HG03039 (cell line): ENCODE measurements around the gene NEDD4L.
A peak's percentile ranks its signal among the peaks of the same experiment; 100 is the strongest.
"Not testable (repeated sequence)": the region's sequence is repeated elsewhere in the genome, so short reads cannot be mapped to it uniquely, and the experiment has no call there.

Experiments
- ATAC-seq: cut with Tn5 transposase; IDR thresholded peaks from one replicate; pipeline ENCODE4 v1.9.1; 2021; ENCODE audit warnings: mild to moderate bottlenecking, moderate library complexity; ENCODE audit not compliant: unreplicated experiment

The NEDD4L gene

DNA sequence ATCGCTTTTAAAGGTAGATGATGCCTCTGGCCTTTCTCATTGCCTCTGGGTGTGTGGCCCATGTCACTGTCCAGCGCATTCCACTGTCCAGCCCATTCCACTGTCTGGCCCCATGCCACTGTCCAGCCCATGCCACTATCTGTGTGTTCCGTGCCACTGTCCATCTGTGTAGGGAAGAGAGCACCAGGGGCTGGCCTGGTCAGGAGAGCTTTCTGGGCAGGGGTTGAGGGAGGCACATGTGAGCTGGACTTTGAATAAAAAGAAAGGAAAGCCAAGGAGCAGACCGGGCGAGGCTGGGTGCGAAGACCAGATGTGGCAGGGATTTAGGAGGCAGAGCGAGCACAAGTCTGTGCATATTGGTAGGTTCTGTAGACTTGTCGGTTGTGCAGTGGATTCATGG is 236.2 kb downstream of the NEDD4L start:
- ATAC-seq: no peak

DNA sequence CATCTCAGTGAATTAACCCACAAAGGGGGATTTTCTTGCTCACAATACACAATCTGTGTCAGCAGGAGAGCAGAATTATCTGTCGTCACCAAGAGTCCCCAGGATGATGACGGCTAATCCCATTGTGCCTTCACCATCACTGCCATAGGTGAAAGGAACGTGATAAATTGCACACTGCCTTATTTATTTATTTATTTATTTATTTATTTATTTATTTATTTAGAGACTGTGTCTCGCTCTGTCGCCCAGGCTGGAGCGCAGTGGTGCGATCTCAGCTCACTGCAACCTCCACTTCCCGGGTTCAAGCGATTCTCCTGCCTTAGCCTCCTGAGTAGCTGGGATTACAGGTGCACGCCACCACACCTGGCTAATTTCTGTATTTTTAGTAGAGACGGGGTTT is 238.8 kb downstream of the NEDD4L start:
- ATAC-seq: not testable (repeated sequence)

DNA sequence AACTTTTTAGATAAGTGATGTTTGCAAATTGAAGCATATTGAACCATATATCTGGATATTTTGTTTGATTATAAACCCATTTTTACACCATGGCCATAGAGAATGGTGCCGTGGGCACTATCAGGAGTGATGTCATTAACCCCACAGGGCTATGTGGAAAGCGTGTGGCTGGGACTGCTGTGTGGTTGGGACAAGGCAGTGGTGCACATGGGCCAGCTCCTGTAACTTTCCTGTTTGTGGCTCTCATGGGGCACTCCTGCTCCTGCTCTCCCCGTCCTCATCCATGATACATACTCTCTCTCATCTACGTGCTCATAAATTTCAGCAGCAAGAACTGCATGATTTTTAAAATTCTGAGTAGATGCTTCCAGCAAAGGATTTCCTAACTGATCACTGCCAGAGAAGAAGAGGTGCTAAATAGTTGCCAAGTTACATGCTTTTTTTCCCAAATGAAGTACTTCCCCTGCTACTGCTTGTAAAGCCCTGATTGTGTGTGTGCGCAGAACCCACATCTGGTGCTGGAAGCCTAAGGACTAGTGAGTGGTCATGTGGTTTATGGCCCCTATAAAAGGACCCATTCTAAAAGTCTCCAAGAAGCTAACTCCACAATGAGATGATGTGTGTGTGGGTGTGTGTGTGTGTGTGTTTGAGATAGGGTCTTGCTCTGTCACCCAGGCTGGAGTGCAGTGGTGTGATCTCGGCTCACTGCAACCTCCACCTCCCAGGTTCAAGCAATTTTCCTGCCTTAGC is 240.8 kb downstream of the NEDD4L start:
- ATAC-seq: no peak

DNA sequence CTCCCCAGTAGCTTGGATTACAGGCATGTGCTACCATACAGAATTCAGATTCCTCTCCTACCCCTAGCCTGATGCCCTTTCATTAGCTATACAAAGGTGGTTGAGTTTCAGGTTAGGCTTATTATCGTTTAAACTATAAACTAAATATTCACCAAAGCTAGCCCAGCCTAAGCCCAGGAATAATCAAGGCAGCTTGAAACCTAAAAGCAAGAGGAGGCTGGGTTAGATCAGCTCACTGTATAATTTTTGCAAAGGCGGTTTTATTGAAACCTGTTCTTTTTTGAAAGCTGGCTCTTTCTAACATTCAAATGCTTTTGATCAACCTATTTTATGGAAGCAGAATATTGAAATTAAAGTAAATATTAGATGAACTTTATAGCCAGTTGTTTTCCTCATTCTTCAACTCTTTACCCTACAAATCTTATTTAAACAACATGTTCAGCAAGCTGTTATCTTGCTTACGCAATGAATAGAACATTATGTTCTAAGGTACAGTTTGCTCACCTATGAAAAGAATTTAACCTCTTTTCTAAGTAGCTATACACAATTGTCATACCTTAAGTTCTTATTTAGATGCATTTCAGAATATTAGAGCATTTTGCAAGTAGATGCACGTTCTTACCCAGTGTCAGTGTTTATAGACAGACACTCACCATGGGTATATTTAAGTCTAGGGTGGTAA is 241.6 kb downstream of the NEDD4L start:
- no peak for ATAC-seq

DNA sequence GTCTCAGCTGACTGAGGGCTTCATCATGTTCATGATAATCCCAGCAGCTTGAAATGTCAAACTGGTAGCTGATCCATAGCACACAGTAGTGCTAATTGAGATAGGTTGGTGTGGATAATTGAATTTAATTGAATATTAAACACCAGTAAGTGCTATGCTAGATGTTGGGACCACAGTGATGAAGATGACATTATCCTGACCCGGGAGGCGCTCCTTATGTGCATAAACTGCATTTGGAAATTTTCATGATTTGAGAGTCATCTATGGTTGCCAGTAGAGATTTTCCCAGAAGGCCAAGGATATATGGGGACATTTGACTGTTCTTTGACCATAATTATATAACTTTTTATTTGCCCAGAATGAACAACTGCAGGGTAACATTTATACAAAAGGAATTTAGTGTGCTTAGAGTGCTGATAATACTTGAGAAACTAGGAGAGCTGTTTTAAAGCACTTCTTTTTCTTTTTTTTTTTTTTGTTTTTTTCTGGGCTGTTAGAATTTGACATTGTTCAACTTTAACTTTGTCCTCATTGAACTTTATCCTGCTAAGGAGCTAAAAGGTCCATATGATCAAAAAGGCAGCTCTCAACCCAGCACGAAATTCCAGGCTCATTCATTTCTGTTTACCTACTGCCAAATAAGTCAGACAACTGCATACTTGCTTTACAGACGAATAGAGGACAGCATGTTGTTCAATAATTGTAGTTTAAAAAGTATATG is 242.8 kb downstream of the NEDD4L start:
- no peak for ATAC-seq

DNA sequence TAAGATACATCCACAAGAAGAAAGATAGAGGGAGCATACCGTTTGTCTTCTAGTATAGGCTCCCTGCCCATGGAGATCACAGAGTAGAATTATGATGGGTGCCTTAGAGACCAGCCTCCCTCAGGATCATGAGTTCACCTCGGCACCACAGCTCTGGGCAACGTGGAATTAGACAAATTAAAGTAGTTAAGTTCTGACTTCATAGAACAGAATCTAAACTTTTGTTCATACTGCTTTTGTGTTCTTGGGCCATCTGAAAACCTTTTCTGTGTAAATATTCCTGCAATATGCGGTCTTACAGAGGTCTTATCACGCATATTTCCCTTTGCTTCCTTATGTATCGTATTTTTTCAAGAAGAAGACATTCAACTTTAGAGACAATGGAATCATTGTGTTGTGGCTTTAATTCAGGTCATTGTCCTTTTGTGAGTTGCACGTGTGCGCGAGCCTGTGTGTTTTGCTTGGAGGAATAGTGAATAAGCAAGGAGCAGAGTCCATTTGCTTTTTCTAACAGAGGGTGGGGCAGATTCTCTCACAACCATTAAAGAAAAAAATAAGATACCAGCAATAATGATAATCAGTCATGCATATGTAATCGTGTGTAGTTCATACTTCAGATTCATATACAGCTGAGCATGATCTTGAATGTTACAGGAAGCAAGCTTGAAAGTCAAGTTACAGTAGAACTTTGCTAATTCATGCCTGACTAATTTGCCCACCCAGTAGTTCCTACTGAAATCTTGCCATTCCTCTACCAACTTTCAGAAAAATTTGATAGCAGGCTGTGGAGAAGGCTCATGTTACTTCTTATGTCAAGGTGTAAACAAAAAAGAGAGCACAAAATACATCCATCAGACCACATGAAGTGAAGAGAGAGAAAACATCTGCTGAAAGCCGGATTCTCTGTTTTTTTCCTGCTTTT is 243.6 kb downstream of the NEDD4L start:
- ATAC-seq: no peak

DNA sequence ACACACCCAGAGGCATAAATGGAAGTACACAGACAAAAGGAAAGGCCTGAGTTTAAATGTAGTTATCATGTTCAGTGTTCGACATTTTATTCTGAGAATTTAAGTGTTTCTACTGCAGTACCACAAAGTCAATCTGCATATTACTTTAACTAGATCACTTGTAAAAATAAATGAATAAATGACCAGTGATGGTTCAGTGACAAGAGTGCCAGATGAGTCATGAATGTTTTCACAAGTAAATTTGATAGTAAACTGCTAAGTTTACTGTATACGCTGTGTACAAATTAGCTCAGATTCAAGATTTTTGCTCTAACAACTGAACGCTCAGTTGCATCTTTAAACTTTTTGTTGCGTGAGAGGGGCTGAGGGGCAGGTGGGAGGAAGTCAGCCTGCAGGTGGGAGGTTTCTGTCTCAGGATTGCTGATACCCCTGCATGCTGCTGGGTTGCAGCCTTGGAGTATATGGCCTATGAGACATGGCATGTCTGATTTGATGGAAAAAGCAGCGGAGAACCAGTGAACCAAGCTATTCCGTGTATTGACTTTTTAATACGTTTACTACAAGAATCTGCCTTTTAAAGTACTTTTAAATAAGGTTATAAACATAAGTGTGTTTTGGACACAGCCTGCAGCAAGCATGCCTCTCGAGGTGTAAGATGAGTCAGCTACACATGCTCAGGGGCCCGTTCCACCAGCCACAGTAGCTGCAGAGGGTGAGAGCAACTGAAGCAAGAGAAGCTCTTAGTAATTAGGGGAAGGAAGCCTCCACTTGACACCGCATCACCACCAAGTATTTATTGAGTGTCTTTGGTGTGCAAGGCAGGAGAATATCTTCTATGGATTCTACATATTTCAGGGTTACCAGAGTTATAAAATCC is 245.1 kb downstream of the NEDD4L start:
- peak; percentile 88 for ATAC-seq

DNA sequence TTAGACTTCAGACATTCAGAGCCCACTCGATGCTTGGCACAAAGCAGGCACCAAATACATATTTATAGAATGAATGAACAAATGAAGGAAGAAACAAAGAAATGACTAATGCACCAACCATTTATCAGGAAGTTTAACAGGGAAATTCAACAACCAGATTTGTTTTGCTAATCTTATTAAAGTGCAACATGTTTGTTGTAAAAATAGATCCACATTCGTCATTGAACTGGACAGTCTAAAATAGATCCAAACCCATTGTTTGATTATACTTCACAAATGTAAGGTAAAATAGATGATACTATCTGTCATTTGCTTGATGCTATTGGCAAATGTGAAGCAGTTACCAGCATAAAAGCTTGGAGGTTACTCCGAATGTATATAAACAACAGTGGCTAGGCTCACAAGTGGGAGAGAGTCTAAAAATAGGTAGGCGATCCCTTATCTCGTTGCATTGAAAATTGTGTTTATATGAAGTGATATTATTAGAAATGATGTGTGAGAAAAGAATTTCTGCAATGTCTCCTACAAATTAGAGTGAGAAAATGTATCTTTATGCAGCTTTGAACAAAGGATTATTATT is 246.2 kb downstream of the NEDD4L start:
- no peak for ATAC-seq

DNA sequence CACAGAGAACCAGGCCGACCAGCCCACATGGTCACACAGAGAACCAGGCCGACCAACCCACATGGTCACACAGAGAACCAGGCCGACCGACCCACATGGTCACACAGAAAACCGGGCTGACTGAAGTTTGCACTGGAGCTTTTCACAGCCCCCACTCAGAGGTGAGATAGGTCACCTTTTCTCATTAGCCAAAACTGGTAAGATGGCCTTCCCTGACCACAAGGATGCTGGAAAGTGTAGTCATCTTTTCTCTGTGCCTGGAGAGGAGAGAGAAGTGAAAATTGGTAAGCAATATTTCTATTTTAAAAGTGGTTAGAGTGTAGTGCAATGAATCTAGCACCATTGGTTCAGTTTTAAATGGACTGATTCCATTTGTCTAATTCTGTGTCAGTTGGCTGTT is 247.1 kb downstream of the NEDD4L start:
- no peak for ATAC-seq

DNA sequence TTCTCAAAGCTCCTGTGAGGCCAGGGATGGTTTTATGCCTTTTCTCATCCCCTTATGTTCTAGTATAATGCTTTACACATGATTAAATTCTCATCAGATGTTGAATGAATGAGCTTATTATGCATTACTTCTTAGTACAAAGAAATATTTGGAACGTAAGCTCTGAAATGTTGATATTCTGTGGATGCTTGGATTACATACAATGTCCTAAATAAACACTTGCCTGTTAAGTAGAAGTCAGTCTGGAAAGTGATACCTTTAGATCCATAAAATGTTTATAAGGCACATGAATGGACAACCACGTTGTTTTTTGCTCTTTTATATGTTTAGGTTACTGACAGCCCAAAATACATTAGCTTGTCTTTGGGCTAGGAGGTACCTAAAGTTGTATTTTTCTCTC is 248.6 kb downstream of the NEDD4L start:
- no peak for ATAC-seq

DNA sequence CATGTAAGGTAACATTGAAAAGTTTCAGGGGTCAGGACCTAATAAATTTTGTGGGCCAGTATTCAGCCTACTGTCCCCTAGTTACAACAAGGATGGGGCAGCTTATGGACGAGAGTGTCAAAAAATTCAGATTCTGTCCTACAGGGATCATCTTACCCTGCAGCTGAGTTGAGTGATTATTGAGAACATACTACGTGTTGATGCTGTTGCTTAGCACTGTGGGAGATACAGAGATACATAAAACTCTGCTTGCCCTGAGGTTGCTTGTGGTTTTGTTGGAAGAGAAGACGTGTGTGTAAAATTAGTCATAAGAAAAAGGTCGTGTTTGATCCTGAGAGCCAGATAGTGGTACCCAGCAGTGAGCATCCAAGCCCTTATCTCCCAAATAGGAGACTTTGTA is 253.2 kb downstream of the NEDD4L start:
- ATAC-seq: no peak

DNA sequence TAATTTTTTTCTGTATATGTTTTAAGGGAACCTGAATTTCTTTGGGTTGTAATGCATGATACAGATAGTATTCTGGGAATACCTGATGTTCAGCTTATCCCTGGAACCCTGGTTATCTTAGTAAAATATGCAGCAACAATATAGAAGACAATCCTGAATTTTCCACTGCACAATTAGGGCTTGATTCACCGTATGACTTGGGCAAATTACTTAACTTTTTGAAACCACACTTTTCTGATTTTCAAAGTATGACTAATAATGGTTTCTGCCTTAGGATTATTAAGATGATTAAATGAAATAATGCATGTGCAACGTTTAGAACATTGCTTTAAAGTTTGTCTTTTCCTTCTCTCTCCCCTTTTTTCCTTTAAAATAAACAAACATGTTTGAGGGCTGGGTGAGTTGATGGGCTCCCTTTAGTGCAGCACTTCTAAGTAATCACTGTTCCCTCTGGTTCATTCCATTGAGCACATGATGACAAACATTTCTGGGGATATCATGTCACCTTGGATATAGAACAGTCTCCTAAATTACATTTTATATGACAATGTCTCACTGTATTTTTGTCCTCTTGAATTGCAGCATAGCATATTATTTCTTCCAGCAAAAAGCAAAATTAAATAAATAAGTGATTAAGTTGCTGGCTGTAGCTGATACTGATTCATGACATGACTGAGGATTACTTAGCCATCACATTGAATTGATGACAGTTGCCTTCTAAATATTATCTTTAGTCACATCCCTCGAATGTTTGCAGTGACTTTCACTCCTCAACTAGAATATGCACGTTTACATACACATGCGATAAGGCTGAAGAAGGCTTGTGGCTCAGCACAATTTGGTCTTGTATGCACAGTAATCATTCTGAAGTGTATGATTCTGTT is 254.5 kb downstream of the NEDD4L start:
- no peak for ATAC-seq

DNA sequence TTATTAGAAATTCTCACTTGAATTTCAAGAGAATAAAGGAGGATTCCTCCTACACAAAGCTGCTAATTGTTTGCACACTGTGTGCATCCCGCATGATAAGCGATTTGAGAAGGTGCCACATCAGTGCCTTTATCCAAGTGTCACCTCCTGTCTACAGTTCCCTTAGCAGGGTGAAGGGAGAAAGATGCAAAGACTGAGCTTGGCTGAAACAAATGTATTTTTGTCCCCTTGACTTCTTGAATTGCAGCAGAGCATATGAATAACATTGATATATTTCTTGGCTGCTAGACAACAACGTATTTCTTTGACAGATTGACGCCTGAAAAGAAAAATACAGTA is 255.1 kb downstream of the NEDD4L start:
- ATAC-seq: no peak

DNA sequence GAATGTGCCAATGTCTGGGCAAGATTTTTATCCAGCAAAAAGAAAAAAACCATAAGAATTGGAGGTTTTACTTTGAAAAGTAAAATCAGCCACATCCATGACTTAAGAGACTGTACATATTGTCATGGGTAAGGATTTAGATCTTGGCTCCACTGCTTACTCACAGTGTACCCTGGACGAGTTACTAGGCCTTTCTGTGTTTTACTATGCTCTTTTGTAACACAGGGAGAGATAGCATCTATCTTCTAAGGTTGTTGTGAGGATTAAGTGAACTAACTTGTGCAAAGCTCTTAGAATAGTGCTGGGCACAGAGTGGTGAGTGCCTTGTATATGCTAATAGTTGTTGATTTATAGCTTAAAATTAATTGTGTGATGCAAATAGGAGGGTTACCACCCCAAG is 255.9 kb downstream of the NEDD4L start:
- ATAC-seq: no peak

DNA sequence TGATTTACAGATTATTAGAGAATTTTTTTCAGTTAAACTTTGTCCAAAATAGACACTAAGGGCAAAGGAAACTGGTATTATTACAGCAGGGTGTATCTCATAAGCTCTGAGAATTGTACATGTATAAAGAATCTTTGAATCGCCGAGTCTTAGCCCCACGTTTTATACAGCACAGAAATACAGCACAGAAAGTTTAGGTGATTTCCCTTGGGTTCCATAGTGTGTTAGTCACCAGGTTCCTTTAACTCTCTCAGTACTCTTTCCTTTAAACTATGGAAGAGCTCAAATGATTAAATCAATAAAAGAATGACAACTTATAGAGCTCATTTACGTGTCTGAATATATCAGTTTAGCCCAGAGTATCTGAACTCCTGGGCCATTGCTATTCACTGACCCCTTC is 256.8 kb downstream of the NEDD4L start:
- no peak for ATAC-seq

DNA sequence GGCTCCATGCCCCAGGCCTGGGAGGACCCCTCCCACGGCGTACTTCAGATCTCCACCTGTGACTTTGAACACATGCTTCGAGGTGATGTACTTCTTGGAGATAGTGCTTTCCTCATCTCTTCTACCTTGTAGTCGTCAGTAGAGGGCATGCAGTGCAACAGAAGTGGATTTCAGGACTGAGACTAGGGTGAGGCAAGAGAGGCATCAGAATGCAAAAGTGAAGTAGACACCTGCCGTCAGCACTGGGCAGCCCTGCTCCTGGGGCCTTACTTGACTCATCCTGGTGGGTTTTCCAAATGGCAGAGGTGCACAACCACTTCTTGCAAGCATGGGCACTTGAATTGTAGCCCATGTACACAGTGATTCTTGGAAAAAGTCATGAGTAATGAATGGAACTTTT is 258.8 kb downstream of the NEDD4L start:
- ATAC-seq: peak; percentile 26

DNA sequence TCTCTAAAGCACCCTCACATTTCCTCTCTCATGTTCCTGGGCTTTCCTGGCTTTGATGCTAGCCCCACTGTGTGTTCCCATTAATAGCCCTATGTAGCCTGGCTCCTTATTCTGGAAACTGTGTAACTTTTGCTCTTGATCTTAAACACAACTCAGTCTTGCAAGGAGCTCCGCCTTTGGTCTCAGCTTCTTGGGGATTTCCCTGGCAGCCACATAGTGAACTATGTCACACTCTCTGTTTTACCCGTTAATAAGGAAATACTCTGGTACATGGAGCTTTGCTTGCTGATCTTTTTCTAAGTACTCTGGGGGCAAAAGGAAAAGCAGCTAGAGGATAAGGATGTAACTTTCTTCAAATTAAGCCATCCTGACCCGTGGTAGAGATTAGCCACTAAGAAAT is 259.3 kb downstream of the NEDD4L start:
- peak; percentile 78 for ATAC-seq

DNA sequence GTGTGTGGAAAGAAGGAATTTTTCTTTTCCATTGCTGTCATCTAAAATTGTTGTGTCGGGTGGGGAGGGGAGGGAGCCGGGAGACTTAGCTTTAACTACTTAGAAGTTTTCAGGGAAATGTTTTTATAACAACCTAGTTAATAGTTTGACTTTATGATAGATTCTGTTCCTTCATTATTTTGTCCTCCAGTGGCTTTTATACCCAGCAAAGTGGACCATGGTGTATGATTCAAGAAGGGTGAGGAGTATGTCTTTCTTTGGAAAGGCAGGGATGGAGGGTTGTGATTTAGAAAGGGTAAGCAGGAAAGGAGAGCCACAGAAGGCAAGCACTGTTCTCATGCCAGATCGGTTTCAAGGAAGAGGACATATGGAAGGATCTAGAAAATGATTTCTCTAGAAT is 261.8 kb downstream of the NEDD4L start:
- ATAC-seq: no peak

DNA sequence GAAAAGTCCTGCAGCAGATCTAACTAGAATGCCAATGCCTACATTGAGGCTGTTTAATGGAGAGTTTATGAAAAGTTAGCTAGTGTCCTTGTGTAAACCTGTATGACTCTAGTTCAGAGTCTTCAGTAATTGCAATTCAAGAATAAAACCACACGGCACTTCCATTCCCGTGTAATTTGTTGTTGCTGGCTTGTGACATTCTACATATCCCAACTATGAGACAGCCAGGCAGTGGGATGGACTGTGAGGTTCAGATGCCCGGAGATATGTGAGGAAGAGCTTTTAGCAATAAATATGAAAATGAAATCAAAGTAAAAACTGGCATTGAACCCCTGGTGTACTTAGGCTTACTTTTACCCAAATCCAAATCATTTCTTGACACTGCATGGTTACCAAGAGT is 263.4 kb downstream of the NEDD4L start:
- ATAC-seq: no peak
